CD14-positive monocyte (primary cell): ENCODE data around the gene IVL. TPM values are rescaled to one million over a fixed set of nuclear protein-coding genes. Genes with fewer than 3 reads are reported as not detected.

ENCODE experiments used
- DNase-seq, 3 donors: peaks; one replicate each; pipeline ENCODE4 v3.0.0-alpha.2; 2011 to 2022
- H2AFZ ChIP-seq: 2 replicates; pipeline ENCODE4 v1.6.0; 2012; ENCODE audit warnings: mild to moderate bottlenecking, low read depth, low read length, inconsistent platforms; ENCODE audit not compliant: insufficient read depth, poor library complexity, severe bottlenecking
- H3K27ac ChIP-seq, 2 donors: 1 replicate in 1 of 2; 2 replicates in 1 of 2; pipeline ENCODE4 v1.5.1; 2012 to 2013; ENCODE audit warnings: low read length in 2 of 2, control low read depth in 1 of 2, inconsistent platforms in 1 of 2, low read depth in 1 of 2, mild to moderate bottlenecking in 1 of 2
- H3K27me3 ChIP-seq, 2 donors: one replicate each; pipeline versions ENCODE4 v1.6.0 to v1.6.1; 2011 to 2013; ENCODE audit warnings: low read length in 2 of 2; ENCODE audit not compliant: control insufficient read depth in 2 of 2, insufficient read depth in 2 of 2
- H3K36me3 ChIP-seq, 2 donors: replicated peaks in 1 of 2; 1 replicate in 1 of 2; 2 replicates in 1 of 2; pipeline versions ENCODE4 v1.5.1 to v1.6.1; 2012 to 2013; ENCODE audit warnings: low read length in 2 of 2, control low read depth in 1 of 2, inconsistent platforms in 1 of 2, mild to moderate bottlenecking in 1 of 2; ENCODE audit not compliant: insufficient read depth in 2 of 2, control insufficient read depth in 1 of 2
- H3K4me1 ChIP-seq, 2 donors: 1 replicate in 1 of 2; 2 replicates in 1 of 2; pipeline versions ENCODE4 v1.5.1 to v1.6.1; 2012 to 2013; ENCODE audit warnings: low read length in 2 of 2, control low read depth in 1 of 2, inconsistent platforms in 1 of 2, mild to moderate bottlenecking in 1 of 2, moderate library complexity in 1 of 2; ENCODE audit not compliant: insufficient read depth in 2 of 2, control insufficient read depth in 1 of 2
- H3K4me2 ChIP-seq: replicated peaks from 2 replicates; pipeline ENCODE3; 2012; ENCODE audit warnings: low read length, moderate library complexity, mild to moderate bottlenecking; ENCODE audit not compliant: poor library complexity, severe bottlenecking; ENCODE audit errors: extremely low read depth
- H3K4me3 ChIP-seq, 3 experiments: fragments of 200-600 bp in 1 of 3; sonication (generic) in 1 of 3; replicated peaks in 1 of 3; 1 replicate in 2 of 3; 2 replicates in 1 of 3; pipeline ENCODE4 v1.5.1; 2011 to 2013; ENCODE audit warnings: low read length in 3 of 3, mild to moderate bottlenecking in 3 of 3, control low read depth in 2 of 3, low read depth in 2 of 3, inconsistent platforms in 1 of 3, moderate library complexity in 1 of 3
- H3K79me2 ChIP-seq: 2 replicates; pipeline ENCODE4 v1.6.0; 2012; ENCODE audit warnings: mild to moderate bottlenecking, control low read depth, inconsistent platforms, low read length, moderate library complexity; ENCODE audit not compliant: insufficient read depth
- H3K9ac ChIP-seq: 2 replicates; pipeline ENCODE4 v1.6.0; 2017; ENCODE audit warnings: low read length, mild to moderate bottlenecking; ENCODE audit not compliant: insufficient read depth, poor library complexity, severe bottlenecking
- H3K9me3 ChIP-seq, 2 donors: replicated peaks in 1 of 2; 1 replicate in 1 of 2; 2 replicates in 1 of 2; pipeline versions ENCODE4 v1.5.1 to v1.6.1; 2012 to 2013; ENCODE audit warnings: low read length in 2 of 2, control low read depth in 1 of 2; ENCODE audit not compliant: control insufficient read depth in 1 of 2, insufficient read depth in 1 of 2
- H4K20me1 ChIP-seq: 2 replicates; pipeline ENCODE4 v1.6.0; 2012; ENCODE audit warnings: mild to moderate bottlenecking, low read length, control low read depth, moderate library complexity; ENCODE audit not compliant: insufficient read depth
- H3K27ac Mint-ChIP-seq, 7 donors: one replicate each; pipeline ENCODE4 v1.8.0; 2020; ENCODE audit warnings: mild to moderate bottlenecking in 7 of 7, mixed read lengths in 7 of 7, moderate library complexity in 6 of 7, inconsistent platforms in 2 of 7
- H3K27me3 Mint-ChIP-seq, 3 donors: one replicate each; pipeline ENCODE4 v1.8.0; 2021 to 2022; ENCODE audit warnings: low read depth in 3 of 3, mild to moderate bottlenecking in 3 of 3, mixed read lengths in 3 of 3, moderate library complexity in 3 of 3, inconsistent platforms in 1 of 3
- H3K36me3 Mint-ChIP-seq, 2 donors: one replicate each; pipeline ENCODE4 v1.8.0; 2020; ENCODE audit warnings: mixed read lengths in 2 of 2, inconsistent platforms in 1 of 2, mild to moderate bottlenecking in 1 of 2
- H3K4me1 Mint-ChIP-seq: one replicate; pipeline ENCODE4 v1.8.0; 2020; ENCODE audit warnings: mild to moderate bottlenecking, mixed read lengths
- H3K4me3 Mint-ChIP-seq, 2 donors: one replicate each; pipeline ENCODE4 v1.8.0; 2020; ENCODE audit warnings: mild to moderate bottlenecking in 2 of 2, mixed read lengths in 2 of 2, moderate library complexity in 1 of 2
- H3K9me3 Mint-ChIP-seq, 7 donors: one replicate each; pipeline ENCODE4 v1.8.0; 2020 to 2022; ENCODE audit warnings: mixed read lengths in 7 of 7, mild to moderate bottlenecking in 6 of 7, moderate library complexity in 6 of 7, inconsistent platforms in 2 of 7
- CTCF ChIP-seq: fragments of 200-600 bp; IDR thresholded peaks from one replicate; pipeline ENCODE4 v1.8.0; 2022; ENCODE audit warnings: antibody characterized with exemption, mild to moderate bottlenecking
- WGBS: methylation state at CpG from one replicate; pipeline ENCODE4 v1.1.5; 2013; ENCODE audit warnings: missing lambda C conversion rate; ENCODE audit not compliant: insufficient coverage; 5-methylcytosine and 5-hydroxymethylcytosine counted together
- intact Hi-C, 2 donors: fragments of 100-400 bp; cut with micrococcal nuclease; formaldehyde crosslinking; loops; one replicate each; pipeline versions ENCODE4 v1.15.0 to v1.15.1; 2023
- polyA plus RNA-seq, 3 donors: library from polyadenylated mRNA; depleted of rRNA in 1 of 3; unstranded in 2 of 3; stranded (reverse) in 1 of 3; fragments of 300-500 nt in 2 of 3; fragments of >200 nt in 1 of 3; fragmentation: Illumina TruSeq in 2 of 3; gene quantifications; 1 replicate in 2 of 3; 2 replicates in 1 of 3; pipeline ENCODE4 v1.2.3, GENCODE V29; 2012 to 2021

IVL gene
- polyA plus RNA-seq, 3 donors, result not detected

GRCh38 chr1:152864443-152864842 is 43.9 kb upstream of the IVL start:
- Mint-ChIP-seq H3K4me1 (no peaks in the 10 kb centered on the region), H3K4me3 (no peak overlapping the region), H3K27ac (no peak overlapping the region), H3K36me3 (no peaks in the 10 kb centered on the region), H3K9me3 (peaks cover 0 to 4% (median 0%) of the 10 kb centered on the region in 7 donors), H3K27me3 (peaks cover 0 to 6% (median 0%) of the 10 kb centered on the region in 3 donors)
- no peaks in the 10 kb centered on the region for H3K36me3 ChIP-seq
- no peaks in the 10 kb centered on the region for H4K20me1 ChIP-seq
- no peak overlapping the region for H3K4me2 ChIP-seq
- DNase-seq, result no peak
- H3K79me2 ChIP-seq, result no peaks in the 10 kb centered on the region
- intact Hi-C loops, result no loop called here
- no peak overlapping the region for H2AFZ ChIP-seq
- no peak for TF ChIP-seq CTCF
- H3K9ac ChIP-seq, result no peak overlapping the region
- no peaks in the 10 kb centered on the region for H3K4me1 ChIP-seq
- no peak overlapping the region for H3K4me3 ChIP-seq
- no peaks in the 10 kb centered on the region for H3K9me3 ChIP-seq
- H3K27ac ChIP-seq, result no peak overlapping the region
- peaks cover 0 to 2% of the 10 kb centered on the region in 2 donors for H3K27me3 ChIP-seq

GRCh38 chr1:152866321-152866720 is 42.0 kb upstream of the IVL start:
- WGBS, result 100% methylated on average over 1 of the region's 2 CpGs
- Mint-ChIP-seq H3K4me3 (no peak overlapping the region), H3K4me1 (no peaks in the 10 kb centered on the region), H3K36me3 (no peaks in the 10 kb centered on the region), H3K9me3 (no peaks in the 10 kb centered on the region), H3K27me3 (peaks cover 0 to 2% (median 0%) of the 10 kb centered on the region in 3 donors), H3K27ac (no peak overlapping the region)
- Histone ChIP-seq H3K27ac (no peak overlapping the region), H3K9ac (no peak overlapping the region), H3K36me3 (no peaks in the 10 kb centered on the region), H3K4me2 (no peak overlapping the region), H3K4me1 (no peaks in the 10 kb centered on the region), H4K20me1 (no peaks in the 10 kb centered on the region), H2AFZ (no peak overlapping the region), H3K4me3 (no peak overlapping the region), H3K9me3 (no peaks in the 10 kb centered on the region), H3K27me3 (peaks cover 0 to 2% of the 10 kb centered on the region in 2 donors), H3K79me2 (no peaks in the 10 kb centered on the region)
- no peak for TF ChIP-seq CTCF
- DNase-seq, result no peak
- intact Hi-C loops, result no loop called here
